ENCODE data around the gene RRP15. TPM values are rescaled to one million over a fixed set of nuclear protein-coding genes. Genes with fewer than 3 reads are reported as not detected.

RRP15 gene
- total and polyA plus RNA-seq, 2 experiments from 2014 or later, result 19.8 to 86.5 TPM

- H3K4me3 Mint-ChIP-seq, result no peak overlapping the region
- DNase-seq (ENCODE audit: low spot score), result peak; percentile 79
- Histone ChIP-seq H4K20me1 (replicated peaks; ENCODE audit: insufficient read depth) (no peaks in the 10 kb centered on the region), H3K4me3 (peak overlapping the region; percentile 85), H3F3A (replicated peaks; ENCODE audit: low read depth) (peaks cover 4% of the 10 kb centered on the region; the same call in 1 of the 2 replicates), H3K9me2 (ENCODE audit: insufficient read depth) (no peaks in the 10 kb centered on the region), H2AFZ (peak overlapping the region; percentile 91), H3K4me1 (ENCODE audit: insufficient read depth) (peaks cover 26% of the 10 kb centered on the region), H3K27ac (ENCODE audit: low read depth) (no peak overlapping the region), H3K27me3 (ENCODE audit: insufficient read depth) (peaks cover 33% of the 10 kb centered on the region), H3K36me3 (ENCODE audit: insufficient read depth) (no peaks in the 10 kb centered on the region), H3K79me2 (replicated peaks; ENCODE audit: insufficient read depth) (no peaks in the 10 kb centered on the region), H3K4me2 (peak overlapping the region; percentile 100)
- peaks cover 3% of the 10 kb centered on the region; the same call in 1 of the 3 replicates for H3K36me3 Mint-ChIP-seq (ENCODE audit: low read depth)
- H3K9me3 Mint-ChIP-seq, result no peaks in the 10 kb centered on the region
- H3K27me3 Mint-ChIP-seq (ENCODE audit: insufficient read depth, low read depth, poor library complexity), result peaks cover 2% of the 10 kb centered on the region
- peaks cover 32% of the 10 kb centered on the region for H3K4me1 Mint-ChIP-seq
- ATAC-seq, result peak; percentile 47
- no peak overlapping the region for H3K27ac Mint-ChIP-seq
- TF ChIP-seq STAT1 (IDR thresholded peaks at IDR 0.05; ENCODE audit: unreplicated experiment) (no peak), ZNF331 (CRISPR knock-in tag; IDR thresholded peaks at IDR 0.05; ENCODE audit: low read depth) (no peak)
Observed at GRCh38 chr1:218347336-218347722, 62.2 kb downstream of the RRP15 start.

- no peaks in the 10 kb centered on the region for H3K79me2 ChIP-seq (replicated peaks; ENCODE audit: insufficient read depth)
- H3K4me1 ChIP-seq (ENCODE audit: insufficient read depth), result peaks cover 26% of the 10 kb centered on the region
- TF ChIP-seq JUNB (IDR thresholded peaks at IDR 0.05; ENCODE audit: unreplicated experiment) (no peak), EZH2 (IDR thresholded peaks at IDR 0.05; ENCODE audit: low read depth, unreplicated experiment) (no peak), CREB1 (CRISPR knock-in tag; IDR thresholded peaks at IDR 0.05; ENCODE audit: low read depth) (no peak), ZNF462 (CRISPR knock-in tag; IDR thresholded peaks at IDR 0.05) (no peak)
- peaks cover 32% of the 10 kb centered on the region for H3K4me1 Mint-ChIP-seq
- peak overlapping the region; percentile 100 for H3K4me2 ChIP-seq
- H3F3A ChIP-seq (replicated peaks; ENCODE audit: low read depth), result peaks cover 4% of the 10 kb centered on the region; the same call in 1 of the 2 replicates
- H3K27me3 Mint-ChIP-seq (ENCODE audit: insufficient read depth, low read depth, poor library complexity), result peaks cover 2% of the 10 kb centered on the region
- peaks cover 33% of the 10 kb centered on the region for H3K27me3 ChIP-seq (ENCODE audit: insufficient read depth)
- H3K9me3 Mint-ChIP-seq, result no peaks in the 10 kb centered on the region
- no peak overlapping the region for H3K27ac Mint-ChIP-seq
- no peak overlapping the region for H3K4me3 Mint-ChIP-seq
- peaks cover 3% of the 10 kb centered on the region; the same call in 1 of the 3 replicates for H3K36me3 Mint-ChIP-seq (ENCODE audit: low read depth)
- DNase-seq (ENCODE audit: low spot score), result peak; percentile 66
- no peaks in the 10 kb centered on the region for H3K36me3 ChIP-seq (ENCODE audit: insufficient read depth)
- peak overlapping the region; percentile 85 for H3K4me3 ChIP-seq
- peak overlapping the region; percentile 60; the same call in 1 of the 2 replicates for H2AFZ ChIP-seq
- no peaks in the 10 kb centered on the region for H4K20me1 ChIP-seq (replicated peaks; ENCODE audit: insufficient read depth)
- no peak overlapping the region for H3K27ac ChIP-seq (ENCODE audit: low read depth)
- ATAC-seq, result no peak
- no peaks in the 10 kb centered on the region for H3K9me2 ChIP-seq (ENCODE audit: insufficient read depth)
Observed at GRCh38 chr1:218347723-218348627, 62.9 kb downstream of the RRP15 start.
